Fibroblast of villous mesenchyme (primary cell): ENCODE data around the gene RTKN. TPM values are rescaled to one million over a fixed set of nuclear protein-coding genes. Genes with fewer than 3 reads are reported as not detected.
A peak's percentile ranks its signal among the peaks of the same experiment; 100 is the strongest.
"Not testable (repeated sequence)": the region's sequence is repeated elsewhere in the genome, so short reads cannot be mapped to it uniquely, and the experiment has no call there.

ENCODE experiments used
- DNase-seq: peaks from one replicate; pipeline ENCODE4 v3.0.0-alpha.2; 2010; ENCODE audit warnings: low read depth
- H3K4me3 ChIP-seq: 2 replicates; pipeline ENCODE4 v1.5.1; 2011; ENCODE audit warnings: low read depth, mild to moderate bottlenecking, low read length
- CTCF ChIP-seq: IDR thresholded peaks from 2 replicates; pipeline ENCODE4 v1.5.1; 2012; ENCODE audit warnings: low read depth, mild to moderate bottlenecking, low read length; ENCODE audit not compliant: insufficient read depth
- total RNA-seq: library from RNA; depleted of rRNA; stranded (reverse); fragments of >200 nt; gene quantifications from 2 replicates; pipeline ENCODE4 v1.2.3, GENCODE V29; 2012

RTKN gene
- total RNA-seq, 1 donor = 18.1 TPM

- no peak overlapping the region for H3K4me3 ChIP-seq
- DNase-seq = no peak
- no peak for TF ChIP-seq CTCF
Measured at GRCh38 chr2:74448771-74449170, 7.0 kb upstream of the RTKN start.

GRCh38 chr2:74447230-74447999 lies 5.7 kb upstream of the RTKN start:
- H3K4me3 ChIP-seq = no peak overlapping the region
- DNase-seq = no peak
- no peak for TF ChIP-seq CTCF

GRCh38 chr2:74444498-74445318 lies 3.0 kb upstream of the RTKN start:
- H3K4me3 ChIP-seq = no peak overlapping the region
- TF ChIP-seq CTCF = no peak
- no peak for DNase-seq

- H3K4me3 ChIP-seq, DNase-seq: not testable (repeated sequence)
Measured at GRCh38 chr2:74442483-74443297, 953 bp upstream of the RTKN start.

- H3K4me3 ChIP-seq = no peak overlapping the region
- DNase-seq = no peak
- TF ChIP-seq CTCF = no peak
Measured at GRCh38 chr2:74441170-74441689, 507 bp downstream of the RTKN start.

- peak overlapping the region; percentile 59 for H3K4me3 ChIP-seq
- DNase-seq = peak; percentile 85
Measured at GRCh38 chr2:74440378-74441169, 1.2 kb downstream of the RTKN start.

More at GRCh38 chr2:74440378-74441169, 1.2 kb downstream of the RTKN start:
- TF ChIP-seq CTCF = peak; percentile 32
